GOT3 (cell line): ENCODE measurements around the gene TMCC2.
"Not testable (repeated sequence)": the region's sequence is repeated elsewhere in the genome, so short reads cannot be mapped to it uniquely, and the experiment has no call there.

Experiments
- DNase-seq: peaks from one replicate; lab custom pipeline; 2025; ENCODE audit warnings: mixed read lengths; lab: John Stamatoyannopoulos, UW

The TMCC2 gene

DNA sequence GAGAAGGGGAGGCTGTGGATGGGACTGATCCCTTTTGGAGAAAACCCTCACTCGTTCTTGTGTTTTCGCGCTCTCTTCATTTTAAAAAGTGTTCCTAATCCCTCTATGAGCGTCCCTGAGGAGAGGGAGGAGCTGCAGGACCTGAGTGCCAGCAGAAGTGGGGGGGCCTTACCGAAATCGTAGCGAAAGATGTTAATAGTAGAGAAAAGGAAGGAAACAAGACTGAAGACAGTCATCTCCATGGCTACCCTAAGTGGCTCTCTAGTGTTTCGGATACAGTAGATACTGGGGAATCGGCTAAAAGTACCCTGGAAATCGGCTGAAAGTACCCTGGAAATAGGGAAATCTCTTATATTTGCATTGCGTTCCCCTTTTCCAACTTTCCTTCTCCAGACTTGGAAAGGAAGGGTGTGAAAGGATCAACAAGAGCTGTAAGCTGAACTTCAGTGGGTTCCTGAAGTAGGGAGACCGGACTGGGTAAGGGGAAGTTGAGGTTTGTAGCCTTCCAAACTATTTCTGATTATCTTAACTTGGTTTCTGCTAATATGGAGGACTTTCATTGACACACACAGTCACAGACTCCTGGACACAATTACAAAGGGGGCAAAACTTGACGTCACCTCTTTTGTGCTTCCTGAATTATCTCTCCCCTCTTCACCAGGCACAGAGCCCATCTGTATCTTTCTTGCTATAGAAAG lies 15.8 kb upstream of the TMCC2 start:
- no peak for DNase-seq

DNA sequence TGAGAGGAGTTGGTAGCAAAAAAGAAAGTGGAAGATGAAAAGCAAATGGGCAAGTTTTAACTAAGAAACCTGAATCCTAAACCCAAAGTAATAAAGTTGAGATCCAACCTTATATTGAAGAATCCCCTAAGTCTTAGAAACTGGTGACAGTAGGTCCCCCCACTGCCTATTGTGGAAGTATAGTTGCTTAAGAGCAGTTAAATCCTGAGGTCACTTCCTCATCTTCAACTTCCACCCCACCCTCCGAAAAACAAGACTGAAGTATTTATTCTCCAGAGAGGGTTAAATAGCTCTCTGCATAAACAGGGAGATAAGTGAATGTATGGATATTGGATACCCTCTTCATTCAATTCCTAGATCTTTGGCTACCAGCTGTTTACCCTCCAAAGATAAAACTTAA lies 13.0 kb upstream of the TMCC2 start:
- no peak for DNase-seq

GRCh38 chr1:205216588-205216987 lies 11.2 kb upstream of the TMCC2 start:
- DNase-seq = no peak

DNA sequence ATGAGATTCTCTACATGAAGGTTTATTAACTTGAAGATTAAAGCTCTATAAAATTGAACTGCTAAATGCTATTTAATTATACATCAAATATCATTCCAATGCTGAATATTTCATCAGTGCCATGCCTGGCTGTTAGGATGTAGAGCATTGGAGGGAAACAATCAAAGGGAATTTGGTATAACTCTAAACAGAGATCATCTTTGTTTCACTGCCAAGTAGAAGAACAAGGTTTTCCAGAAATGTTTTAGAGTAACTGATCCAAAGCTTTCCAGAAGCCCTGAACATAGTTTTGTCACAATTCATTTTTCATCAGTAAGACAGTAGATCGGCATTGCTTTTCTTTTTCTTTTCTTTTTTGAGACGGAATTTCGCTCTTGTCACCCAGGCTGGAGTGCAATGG lies 10.3 kb upstream of the TMCC2 start:
- DNase-seq = no peak

DNA sequence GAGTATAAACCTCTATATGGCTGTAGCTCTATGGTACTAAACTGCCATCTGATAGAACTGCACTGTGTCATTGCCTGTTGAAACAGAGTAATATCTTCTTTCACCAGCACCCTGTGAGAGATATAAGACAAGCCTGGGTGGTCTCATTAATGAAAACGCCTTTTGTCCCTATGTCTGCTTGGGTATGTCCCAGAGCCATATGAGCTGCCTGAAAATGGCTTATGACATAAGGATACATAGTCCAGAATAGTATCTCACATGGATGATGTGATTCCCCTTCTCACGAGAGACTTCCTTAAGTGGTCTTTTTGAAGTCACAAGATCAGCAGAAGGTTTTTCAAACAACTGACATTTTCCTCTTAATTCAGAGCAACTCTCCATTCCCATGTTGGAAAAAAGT lies 7.3 kb upstream of the TMCC2 start:
- no peak for DNase-seq

DNA sequence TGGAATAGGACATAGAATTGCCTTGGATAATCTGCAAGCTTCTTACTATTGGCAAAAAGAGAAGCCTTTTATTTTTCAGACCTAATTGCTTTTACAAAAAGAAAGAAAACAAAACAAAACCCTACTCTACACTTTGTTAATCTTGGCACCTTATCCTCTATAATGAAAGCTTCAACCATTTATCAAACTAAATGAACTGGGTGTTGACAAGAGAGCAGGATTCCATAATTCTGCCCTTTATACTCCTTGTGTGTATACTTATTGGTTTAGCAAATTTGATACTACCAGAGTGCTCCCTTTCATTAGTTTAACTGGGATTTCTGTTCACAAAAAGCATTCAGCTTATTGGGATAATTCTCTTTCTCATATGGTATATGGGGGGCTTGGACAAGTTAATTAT lies 3.0 kb upstream of the TMCC2 start:
- DNase-seq = no peak

DNA sequence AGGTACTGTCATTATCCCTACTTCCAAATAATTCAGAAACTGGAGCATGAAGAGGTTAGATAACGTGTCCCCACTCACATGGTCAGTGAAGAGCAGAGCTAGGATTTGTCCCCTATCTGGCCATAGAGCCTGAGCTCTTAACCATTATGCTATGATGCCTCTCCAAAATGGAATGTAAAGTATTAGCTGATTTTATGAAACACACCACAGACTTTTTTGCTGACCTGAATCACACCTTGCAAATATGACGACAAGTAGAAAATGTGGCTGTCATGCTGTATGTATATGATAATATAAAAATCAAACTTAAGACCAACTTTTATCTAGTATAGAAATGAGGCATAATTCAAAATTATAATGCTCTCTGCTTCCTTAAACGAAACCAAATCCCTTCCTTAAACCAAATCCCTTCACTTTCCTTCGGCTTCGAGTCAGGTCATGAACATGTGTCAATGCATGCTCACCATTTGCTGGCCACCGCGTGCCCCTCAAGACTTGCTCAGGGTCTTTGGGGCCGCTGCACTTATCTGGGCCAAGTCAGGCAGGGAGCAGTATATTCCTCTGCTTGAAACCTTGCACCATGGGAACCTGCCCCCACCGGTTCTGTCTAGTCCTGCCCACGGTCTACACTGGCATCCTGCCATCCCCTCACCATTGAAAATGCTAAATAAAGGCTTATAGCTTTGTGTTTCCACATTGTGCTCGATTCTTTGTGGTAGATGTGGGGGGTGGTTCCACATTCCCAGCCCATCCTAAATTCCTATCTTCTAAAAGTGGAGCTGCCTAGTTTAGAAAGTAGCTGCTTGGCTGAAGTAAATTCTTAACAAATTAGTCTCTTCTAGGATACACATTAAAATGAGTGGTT lies 1.6 kb upstream of the TMCC2 start:
- DNase-seq = no peak

GRCh38 chr1:205226868-205227583 lies 720 bp upstream of the TMCC2 start:
- no peak for DNase-seq

- DNase-seq = no peak
Observed at GRCh38 chr1:205228093-205228521, 361 bp downstream of the TMCC2 start.

DNA sequence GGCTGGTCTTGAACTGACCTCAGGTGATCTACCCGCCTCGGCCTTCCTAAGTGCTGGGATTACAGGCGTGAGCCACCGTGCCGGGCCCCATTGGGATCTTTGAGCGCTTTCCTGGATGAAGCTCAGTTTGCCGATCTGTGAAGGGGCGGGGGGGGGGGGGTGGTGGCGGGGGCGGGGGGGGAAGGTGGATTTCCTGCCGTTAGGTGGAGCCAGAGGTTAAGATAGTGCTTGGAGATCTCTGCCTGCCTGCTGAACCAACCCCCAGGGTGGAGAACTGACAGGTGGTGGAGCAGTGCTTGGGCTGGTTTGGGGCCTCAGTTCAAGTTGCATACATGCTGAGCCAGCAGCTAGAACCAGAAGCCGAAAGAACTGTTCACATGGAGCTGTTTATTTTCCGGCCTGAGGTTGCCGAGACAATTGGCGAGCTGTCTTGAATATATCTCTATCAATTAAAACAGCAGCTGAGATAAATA lies 1.7 kb downstream of the TMCC2 start:
- no peak for DNase-seq

- no peak for DNase-seq
Observed at GRCh38 chr1:205229916-205230700, 2.4 kb downstream of the TMCC2 start.

GRCh38 chr1:205230982-205231381 lies 3.2 kb downstream of the TMCC2 start:
- no peak for DNase-seq

- DNase-seq = no peak
Observed at GRCh38 chr1:205232127-205232820, 4.5 kb downstream of the TMCC2 start.

DNA sequence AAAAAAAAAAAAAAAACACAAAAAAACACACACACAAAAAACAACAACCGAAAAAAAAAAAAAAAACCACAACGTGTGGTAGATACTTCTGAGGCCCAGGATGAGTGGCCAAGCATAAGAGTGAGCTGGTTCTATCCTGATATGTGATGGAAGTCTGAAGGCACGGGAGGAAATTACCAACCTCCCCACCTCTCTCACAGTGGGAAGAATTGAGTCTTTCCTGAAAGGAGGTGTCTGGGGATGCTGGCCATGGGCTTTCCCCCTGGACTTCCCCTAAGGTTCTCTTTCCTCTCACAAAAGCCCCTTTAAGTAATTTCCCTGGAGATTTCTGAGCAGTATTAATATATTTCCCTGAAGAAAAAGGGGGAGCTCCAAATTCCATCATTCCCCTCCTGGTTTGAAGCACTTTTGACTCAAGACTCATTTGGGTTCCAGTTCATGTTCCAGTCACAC lies 5.2 kb downstream of the TMCC2 start:
- no peak for DNase-seq

- DNase-seq = not testable (repeated sequence)
Observed at GRCh38 chr1:205233986-205234385, 6.2 kb downstream of the TMCC2 start.

DNA sequence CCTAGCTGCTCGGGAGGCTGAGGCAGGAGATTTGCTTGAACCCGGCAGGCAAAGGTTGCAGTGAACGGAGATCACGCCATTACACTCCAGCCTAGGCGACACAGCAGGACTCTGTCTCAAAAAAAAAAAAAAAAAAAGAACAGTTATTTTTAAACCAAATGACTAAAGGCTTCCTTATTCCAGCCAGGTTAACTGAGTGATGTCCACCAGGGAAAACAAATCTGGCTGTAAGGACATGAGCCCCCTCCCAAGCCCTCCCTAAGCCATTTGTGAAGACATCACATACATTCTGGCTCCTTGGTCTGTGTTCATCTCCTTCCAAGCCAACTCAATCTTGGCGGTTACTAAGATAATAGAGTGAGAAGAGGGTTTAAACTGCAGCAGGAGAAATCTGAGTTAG lies 8.2 kb downstream of the TMCC2 start:
- DNase-seq = no peak

DNA sequence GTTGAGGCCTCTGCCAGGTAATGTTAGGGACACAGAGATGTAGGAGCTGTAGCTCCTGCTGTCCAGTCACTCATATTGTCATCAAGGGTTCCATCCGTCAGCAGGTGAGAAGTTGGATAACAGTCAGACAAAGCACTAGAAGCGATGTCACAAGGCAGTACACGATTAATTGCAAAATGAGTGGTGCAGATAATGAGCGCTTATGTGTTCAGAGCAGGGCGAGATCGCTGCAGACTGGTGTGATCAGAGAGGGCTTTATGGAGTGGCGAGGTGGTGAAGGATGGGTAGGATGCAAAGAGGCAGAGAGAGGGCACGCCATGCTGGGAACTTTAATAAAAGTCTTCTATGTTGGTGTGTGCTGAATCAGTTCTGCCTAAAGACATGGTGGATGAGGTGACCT lies 8.8 kb downstream of the TMCC2 start:
- DNase-seq = no peak

DNA sequence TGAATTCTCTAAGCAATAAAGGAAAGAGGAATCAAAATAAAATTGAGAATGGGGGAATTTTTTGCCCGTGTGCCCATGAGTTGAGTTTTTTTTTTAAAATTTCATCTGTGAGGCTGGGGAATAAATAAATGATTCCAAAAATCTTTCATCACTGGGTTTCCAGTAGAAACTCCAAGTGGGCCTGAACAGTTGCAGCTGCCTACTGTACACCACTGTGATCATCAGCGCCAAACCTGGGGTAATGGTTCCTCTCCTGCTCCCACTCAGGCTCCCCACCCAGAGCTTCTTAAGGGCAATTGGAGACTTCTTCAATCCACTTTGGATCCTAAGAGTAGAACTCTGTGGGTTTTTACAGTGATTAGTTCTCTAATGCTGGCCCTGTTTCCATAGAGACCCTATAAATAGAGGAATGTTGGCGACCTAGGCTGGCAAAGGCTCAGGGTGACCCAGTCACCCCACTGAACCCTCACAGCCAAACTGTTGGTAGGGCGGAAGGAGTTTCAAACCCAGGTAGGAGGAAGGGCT lies 9.3 kb downstream of the TMCC2 start:
- DNase-seq = no peak

- no peak for DNase-seq
Observed at GRCh38 chr1:205237526-205238484, 10.1 kb downstream of the TMCC2 start.

GRCh38 chr1:205239078-205239477 lies 11.3 kb downstream of the TMCC2 start:
- no peak for DNase-seq
